GM21423 (cell line): ENCODE results near the gene LILRA5.
"Not testable (repeated sequence)": the region's sequence is repeated elsewhere in the genome, so short reads cannot be mapped to it uniquely, and the experiment has no call there.

Source experiments
- ATAC-seq: cut with Tn5 transposase; IDR thresholded peaks from one replicate; pipeline ENCODE4 v1.9.1; 2021; ENCODE audit warnings: mild to moderate bottlenecking, moderate library complexity; ENCODE audit not compliant: unreplicated experiment

LILRA5 gene

GRCh38 chr19:54307389-54308020 lies 5.5 kb downstream of the LILRA5 start:
- no peak for ATAC-seq

GRCh38 chr19:54305141-54305540 lies 7.8 kb downstream of the LILRA5 start:
- ATAC-seq = no peak

GRCh38 chr19:54302257-54302656 lies 10.7 kb downstream of the LILRA5 start:
- ATAC-seq = no peak

GRCh38 chr19:54299515-54299914 lies 13.5 kb downstream of the LILRA5 start:
- no peak for ATAC-seq

- no peak for ATAC-seq
These were observed 13.9 kb downstream of the LILRA5 start for GRCh38 chr19:54299126-54299498.

- no peak for ATAC-seq
These were observed 14.4 kb downstream of the LILRA5 start for GRCh38 chr19:54298357-54299125.

- ATAC-seq = no peak
These were observed 15.1 kb downstream of the LILRA5 start for GRCh38 chr19:54297759-54298305.

- ATAC-seq = no peak
These were observed 18.4 kb downstream of the LILRA5 start for GRCh38 chr19:54294539-54294938.

- ATAC-seq = not testable (repeated sequence)
These were observed 23.8 kb downstream of the LILRA5 start for GRCh38 chr19:54289160-54289559.

- ATAC-seq = no peak
These were observed 25.5 kb downstream of the LILRA5 start for GRCh38 chr19:54287456-54287855.

- not testable (repeated sequence) for ATAC-seq
These were observed 26.7 kb downstream of the LILRA5 start for GRCh38 chr19:54286283-54286682.

GRCh38 chr19:54285427-54286056 lies 27.4 kb downstream of the LILRA5 start:
- ATAC-seq = not testable (repeated sequence)

- no peak for ATAC-seq
These were observed 30.1 kb downstream of the LILRA5 start for GRCh38 chr19:54282686-54283470.

GRCh38 chr19:54281729-54282075 lies 31.3 kb downstream of the LILRA5 start:
- not testable (repeated sequence) for ATAC-seq

GRCh38 chr19:54281007-54281728 lies 31.8 kb downstream of the LILRA5 start, which contains the start of gene LILRB2:
LILRB2 (minus strand) TSS chr19:54281110; CDS start chr19:54280496, 614 bp downstream.
- ATAC-seq = no peak

- ATAC-seq = not testable (repeated sequence)
These were observed 32.5 kb downstream of the LILRA5 start for GRCh38 chr19:54280441-54280840.

- ATAC-seq = not testable (repeated sequence)
These were observed 32.9 kb downstream of the LILRA5 start for GRCh38 chr19:54280025-54280424.

- no peak for ATAC-seq
These were observed 33.5 kb downstream of the LILRA5 start for GRCh38 chr19:54279406-54279962.

GRCh38 chr19:54278571-54279195 lies 34.3 kb downstream of the LILRA5 start:
- ATAC-seq = not testable (repeated sequence)
